Neural cell (in vitro differentiated cells): Measurements from ENCODE around the gene IMPACT.

Experiments used
- CTCF ChIP-seq: fragments of 450-650 bp; IDR thresholded peaks from 2 replicates; pipeline ENCODE4 v1.5.1; 2014; ENCODE audit warnings: antibody characterized with exemption, mild to moderate bottlenecking, moderate library complexity; ENCODE audit not compliant: poor library complexity, severe bottlenecking
- MXI1 ChIP-seq: fragments of 450-650 bp; conservative IDR thresholded peaks from 2 replicates; pipeline ENCODE4 v1.6.1; 2014; ENCODE audit warnings: antibody characterized with exemption, mild to moderate bottlenecking; ENCODE audit not compliant: poor library complexity, severe bottlenecking
- POLR2AphosphoS5 ChIP-seq: IDR thresholded peaks from 2 replicates; pipeline ENCODE4 v1.6.1; 2012
- SMC3 ChIP-seq: fragments of 450-650 bp; conservative IDR thresholded peaks from 2 replicates; pipeline ENCODE4 v1.6.1; 2014; ENCODE audit warnings: antibody characterized with exemption, mild to moderate bottlenecking, moderate library complexity; ENCODE audit not compliant: poor library complexity

- no peak for TF ChIP-seq MXI1
- TF ChIP-seq POLR2AphosphoS5: no peak
- TF ChIP-seq SMC3: no peak
- no peak for TF ChIP-seq CTCF
Measured at GRCh38 chr18:24386681-24387080, 39.8 kb upstream of the IMPACT start.
